Measurements from ENCODE around the gene MOB3B.

MOB3B gene

DNA sequence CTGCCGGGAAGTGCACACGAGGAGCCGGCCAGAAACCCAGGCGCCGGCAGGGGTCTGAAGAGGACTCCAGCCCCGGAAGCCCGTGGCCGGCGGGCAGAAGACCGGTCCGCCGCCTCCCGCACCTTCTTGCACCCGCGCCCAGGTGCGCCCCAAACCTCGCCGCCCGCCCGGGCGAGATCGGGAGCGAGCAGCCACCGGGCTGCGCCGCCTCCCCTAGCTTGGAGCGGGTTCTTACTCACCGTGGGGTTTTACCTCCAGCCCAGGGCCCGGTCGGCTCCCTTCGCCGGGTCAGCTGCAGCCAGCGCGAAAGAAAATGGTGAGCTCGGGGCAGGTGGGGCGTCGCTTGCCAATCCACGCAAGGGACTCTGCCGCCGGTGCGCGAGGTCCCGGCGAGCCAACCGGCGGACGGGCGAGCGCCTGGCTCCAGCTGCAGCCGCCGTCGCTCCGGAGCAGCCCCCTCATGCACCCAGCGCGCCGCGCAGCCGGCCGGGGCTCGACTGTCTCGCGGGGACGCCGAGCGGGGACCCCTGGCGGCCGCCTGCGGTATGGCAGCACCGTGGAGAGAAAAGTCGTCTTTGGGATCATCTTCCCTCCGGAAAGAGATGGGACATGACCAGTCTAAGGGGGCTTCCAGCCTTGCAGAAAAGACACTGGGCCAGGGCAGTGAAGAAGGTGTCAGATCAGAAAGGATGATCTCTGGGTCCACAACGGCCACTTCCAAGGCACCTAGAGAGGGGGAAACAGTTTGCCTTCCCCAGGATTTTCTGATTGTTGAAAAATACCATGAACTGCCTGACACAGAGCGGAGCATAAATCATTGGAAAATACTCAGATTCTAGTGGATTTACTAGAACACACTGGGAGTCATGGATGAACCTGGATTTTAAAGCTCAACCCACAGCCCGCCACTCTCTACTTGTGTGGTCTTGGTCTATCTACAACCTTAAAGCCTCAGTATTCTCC is at the start of gene MOB3B:
TSS of gene MOB3B (minus strand) at position 499 of the 963 bp plus-strand sequence. CDS start 74,264 bp downstream, outside the sequence.
- peak; percentile 81 to 84 for DNase-seq

DNA sequence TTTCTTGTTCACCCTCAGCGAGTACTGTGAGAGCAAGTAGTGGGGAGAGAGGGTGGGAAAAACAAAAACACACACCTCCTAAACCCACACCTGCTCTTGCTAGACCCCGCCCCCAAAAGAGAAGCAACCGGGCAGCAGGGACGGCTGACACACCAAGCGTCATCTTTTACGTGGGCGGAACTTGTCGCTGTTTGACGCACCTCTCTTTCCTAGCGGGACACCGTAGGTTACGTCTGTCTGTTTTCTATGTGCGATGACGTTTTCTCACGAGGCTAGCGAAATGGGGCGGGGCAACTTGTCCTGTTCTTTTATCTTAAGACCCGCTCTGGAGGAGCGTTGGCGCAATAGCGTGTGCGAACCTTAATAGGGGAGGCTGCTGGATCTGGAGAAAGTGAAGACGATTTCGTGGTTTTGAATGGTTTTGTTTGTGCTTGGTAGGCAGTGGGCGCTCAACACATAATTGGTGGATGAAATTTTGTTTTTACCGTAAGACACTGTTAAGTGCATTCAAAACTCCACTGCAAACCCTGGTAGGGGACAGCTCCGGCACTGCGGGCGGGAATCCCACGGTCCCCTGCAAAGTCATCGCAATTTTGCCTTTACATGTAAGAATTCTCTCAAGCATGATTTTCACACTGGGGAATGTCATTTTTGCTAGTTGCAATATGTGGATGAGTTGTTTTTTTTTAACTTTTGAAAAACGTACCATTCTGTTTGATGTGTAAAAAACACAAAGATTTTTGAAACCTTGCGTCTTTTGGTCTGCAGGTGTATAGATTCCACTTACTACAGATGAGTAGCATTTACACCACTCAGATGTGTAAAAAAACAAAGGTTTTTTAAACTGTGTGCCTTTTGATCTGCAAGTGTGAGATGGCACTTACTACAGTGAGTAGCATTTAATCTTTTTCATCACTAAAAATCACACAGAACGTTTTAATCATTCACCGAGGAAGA is 44.3 kb upstream of the MOB3B start:
- peak; percentile 90 to 95 for DNase-seq

DNA sequence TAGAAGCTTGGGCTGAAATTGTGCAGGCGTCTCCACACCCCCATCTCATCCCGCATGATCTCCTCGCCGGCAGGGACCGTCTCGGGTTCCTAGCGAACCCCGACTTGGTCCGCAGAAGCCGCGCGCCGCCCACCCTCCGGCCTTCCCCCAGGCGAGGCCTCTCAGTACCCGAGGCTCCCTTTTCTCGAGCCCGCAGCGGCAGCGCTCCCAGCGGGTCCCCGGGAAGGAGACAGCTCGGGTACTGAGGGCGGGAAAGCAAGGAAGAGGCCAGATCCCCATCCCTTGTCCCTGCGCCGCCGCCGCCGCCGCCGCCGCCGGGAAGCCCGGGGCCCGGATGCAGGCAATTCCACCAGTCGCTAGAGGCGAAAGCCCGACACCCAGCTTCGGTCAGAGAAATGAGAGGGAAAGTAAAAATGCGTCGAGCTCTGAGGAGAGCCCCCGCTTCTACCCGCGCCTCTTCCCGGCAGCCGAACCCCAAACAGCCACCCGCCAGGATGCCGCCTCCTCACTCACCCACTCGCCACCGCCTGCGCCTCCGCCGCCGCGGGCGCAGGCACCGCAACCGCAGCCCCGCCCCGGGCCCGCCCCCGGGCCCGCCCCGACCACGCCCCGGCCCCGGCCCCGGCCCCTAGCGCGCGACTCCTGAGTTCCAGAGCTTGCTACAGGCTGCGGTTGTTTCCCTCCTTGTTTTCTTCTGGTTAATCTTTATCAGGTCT is 43.5 kb upstream of the MOB3B start, which contains the start of gene C9orf72:
TSS of gene C9orf72 (minus strand) at position 564 of the 716 bp plus-strand sequence. CDS start 6,361 bp downstream, outside the sequence.
- DNase-seq: peak; percentile 83 to 84

DNA sequence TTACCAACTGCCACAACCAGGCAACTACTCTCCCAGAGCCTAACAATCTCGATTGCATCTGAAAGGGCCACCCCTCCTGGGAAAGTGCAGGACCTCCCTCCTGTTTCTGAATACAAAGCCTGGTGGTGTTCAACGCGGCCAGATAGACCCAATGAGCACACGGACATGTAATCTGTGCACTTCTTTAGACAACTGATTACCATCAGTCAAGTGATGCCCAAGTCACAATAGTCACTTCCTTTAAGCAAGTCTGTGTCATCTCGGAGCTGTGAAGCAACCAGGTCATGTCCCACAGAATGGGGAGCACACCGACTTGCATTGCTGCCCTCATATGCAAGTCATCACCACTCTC is 42.9 kb upstream of the MOB3B start:
- DNase-seq: no peak

DNA sequence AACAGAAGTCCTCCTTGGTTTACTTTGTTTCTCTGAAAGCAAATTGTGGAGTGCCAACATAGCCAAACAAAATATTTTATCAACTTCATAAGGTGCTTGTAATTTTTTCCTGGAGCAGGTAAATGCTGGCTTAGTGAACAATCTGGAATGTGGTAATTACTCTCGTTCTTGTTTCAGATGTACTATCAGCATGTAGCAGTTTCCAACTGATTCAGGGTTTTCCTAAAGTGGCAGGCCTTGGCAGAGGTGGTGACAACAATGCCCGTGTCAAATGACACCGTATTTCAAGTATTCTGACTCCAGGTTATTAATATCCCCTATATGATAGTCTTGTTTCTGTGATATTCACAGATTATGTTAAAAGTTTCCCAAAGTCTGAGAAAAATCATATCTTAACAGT is 42.4 kb upstream of the MOB3B start:
- no peak for DNase-seq

DNA sequence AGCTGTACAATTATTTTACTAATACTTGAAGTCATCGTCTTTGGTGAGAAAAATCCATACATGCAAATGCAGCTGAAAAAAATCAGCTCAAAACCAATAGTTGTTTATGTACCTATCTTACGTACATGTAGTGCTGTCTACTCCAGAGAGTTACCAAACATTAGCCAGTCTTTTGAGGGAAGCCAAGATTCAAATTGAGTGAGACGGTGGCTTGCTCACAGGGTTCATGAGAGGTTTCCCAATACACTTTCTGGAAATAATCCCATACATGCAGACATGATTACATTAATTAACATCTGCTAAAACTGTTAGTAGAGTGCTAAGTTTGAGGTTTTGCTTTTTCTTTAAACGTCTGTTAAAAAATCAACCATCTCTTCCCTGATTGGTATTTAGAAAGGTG is 41.4 kb upstream of the MOB3B start:
- no peak for DNase-seq

DNA sequence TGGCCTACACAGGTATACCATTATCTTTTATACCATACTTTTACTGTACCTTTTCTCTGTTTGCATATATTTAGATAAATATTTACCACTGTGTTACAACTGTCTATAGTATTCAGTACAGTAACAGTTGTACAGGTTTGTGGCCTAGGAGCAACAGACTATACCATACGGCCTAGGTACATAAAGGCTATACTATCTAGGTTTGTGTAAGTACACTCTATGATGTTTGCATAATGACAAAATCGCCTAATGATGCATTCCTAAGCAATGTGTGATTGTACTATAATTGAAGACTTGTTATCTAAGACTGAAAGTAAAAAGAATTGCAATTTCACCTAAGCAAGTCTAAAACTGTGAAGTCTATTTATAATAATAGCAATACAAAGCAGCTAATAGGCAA is 39.8 kb upstream of the MOB3B start:
- no peak for DNase-seq

DNA sequence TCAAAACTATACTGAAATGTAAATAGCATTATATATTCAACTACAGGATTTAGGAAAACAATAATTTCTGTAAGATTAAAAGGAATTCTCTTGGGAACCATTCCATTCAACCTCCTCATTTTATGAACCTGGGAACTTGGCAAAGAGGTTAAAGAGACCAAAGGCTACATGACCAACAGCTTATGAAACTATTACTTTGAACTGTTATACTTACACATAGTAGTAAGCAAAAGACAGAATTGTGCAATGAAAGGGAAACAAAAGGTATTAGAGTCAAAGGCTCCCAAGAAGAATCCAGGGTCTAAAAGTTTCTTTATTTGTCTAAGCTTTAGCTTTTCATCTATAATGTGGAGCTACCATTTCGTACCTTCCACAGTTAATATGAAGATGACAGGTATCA is 36.5 kb upstream of the MOB3B start:
- DNase-seq: no peak

DNA sequence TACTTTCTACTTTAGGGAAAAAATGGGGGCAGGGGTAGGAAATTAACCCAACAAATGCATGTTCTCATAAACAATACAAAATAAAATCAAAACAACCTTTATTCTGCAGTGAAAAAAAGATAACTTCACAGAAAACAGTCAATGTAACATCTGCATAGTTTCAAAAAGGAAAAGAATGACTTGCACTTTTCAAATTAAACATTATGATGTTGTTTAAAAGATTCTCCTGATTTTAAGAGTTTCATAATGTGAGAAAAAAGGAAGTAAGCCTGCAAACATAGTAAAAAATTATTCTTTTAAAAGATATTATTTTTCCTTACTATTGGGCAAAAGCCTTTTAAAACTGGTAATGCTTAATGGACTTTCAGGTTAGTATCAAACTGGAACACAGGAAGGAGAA is 36.1 kb upstream of the MOB3B start:
- DNase-seq: no peak

DNA sequence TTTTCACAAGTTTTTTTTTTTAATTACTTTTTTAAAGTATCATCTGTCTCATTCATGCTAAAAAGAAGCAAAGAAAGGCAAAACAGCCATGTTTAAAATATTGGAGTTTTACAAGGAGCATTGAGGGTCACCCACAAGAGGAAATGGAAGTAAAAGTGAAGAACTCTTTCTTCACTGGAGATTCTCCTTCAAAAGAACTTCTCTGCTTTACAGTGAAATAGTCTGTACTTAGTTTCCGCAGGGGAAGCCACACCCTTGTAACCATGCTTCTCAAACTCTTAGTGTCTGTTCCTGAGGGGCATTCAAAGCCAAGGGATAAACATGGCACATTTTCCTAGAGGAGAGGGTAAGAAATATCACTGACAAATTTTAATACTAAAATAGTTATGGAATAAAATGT is 35.1 kb upstream of the MOB3B start:
- DNase-seq: no peak

DNA sequence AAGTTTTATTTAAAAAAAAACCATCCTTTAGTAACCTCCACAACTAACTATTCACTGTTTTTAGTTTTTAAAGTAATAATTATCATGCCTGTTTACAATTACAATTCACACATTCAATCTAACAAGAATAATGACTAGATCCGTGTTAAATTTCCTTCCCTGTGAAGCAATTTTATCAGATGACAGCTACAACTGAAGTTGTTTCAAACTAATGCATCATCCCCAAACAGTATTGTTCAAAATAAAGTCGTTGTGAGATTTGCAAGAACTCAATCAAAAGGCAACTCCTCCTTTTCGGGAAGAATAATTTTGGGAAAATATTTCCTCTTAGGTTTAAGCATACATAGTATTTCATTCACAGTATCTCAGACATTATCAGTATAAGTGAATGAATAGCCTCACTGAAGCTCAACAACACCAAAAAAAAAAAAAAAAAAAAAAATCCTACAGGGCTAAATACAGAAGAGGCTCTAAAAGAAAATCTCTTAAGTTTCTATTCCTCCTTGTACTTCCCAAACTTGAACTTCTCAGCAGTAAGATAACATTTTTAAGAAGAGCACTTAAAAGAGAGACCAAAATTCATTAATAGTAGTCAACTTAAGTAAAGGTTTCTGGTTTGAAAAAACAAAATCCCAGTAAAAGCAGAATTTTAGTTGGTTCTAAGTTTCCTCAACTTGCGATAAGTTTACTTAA is 34.3 kb upstream of the MOB3B start:
- no peak for DNase-seq

DNA sequence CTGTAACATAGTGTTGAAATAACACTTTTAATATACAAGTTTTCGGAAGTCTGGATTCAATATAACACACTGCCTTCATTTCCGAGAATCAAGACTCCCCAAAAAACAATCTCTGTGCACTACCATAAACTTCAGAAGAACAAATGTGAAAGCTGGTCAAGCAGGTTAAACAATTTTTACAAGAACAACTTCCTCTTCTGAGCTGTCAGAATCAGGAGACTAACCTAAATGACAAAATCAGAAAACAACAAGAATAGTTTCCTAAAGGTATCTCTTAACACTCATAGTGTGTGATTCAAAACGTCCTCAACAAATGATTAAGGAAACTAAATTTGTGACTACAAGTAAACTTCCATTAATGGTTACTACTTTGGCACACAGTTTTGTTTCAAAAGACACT is 32.1 kb upstream of the MOB3B start:
- no peak for DNase-seq

DNA sequence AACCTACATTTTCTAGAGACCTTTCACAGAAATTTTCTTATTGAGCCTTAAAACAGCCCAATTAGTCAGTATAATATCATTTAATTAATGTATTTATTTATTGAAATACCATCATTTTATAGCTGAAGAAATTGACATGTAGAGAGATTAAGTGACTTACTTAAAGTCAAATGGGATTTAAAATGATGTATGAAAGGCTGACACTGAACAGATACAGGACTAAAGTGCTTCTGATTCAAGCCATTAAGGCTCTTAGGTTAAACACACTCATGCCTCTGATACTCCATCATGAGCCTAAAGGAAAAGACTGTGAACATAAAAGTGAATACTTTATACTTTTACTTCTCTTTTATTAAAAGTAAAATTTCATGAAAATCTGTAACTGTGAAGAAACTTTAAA is 30.8 kb upstream of the MOB3B start:
- DNase-seq: no peak

DNA sequence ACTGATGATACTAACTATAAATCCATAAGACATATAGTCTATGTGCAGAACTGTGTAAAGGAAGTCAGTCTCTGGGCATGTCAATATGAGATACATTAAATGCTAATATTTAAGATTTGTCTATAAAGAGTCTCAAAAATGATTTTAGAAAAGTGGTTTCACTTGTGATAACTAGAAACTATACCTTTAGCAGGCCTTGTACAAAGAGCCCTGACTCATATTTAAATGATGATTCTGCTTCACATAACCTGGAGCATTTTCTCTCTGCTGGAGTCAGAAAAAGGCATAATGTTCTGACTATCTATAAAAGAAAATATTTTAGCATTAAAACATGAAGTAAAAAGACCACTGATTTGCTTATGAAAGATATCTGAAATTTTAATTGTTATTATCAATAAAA is 28.7 kb upstream of the MOB3B start:
- no peak for DNase-seq

DNA sequence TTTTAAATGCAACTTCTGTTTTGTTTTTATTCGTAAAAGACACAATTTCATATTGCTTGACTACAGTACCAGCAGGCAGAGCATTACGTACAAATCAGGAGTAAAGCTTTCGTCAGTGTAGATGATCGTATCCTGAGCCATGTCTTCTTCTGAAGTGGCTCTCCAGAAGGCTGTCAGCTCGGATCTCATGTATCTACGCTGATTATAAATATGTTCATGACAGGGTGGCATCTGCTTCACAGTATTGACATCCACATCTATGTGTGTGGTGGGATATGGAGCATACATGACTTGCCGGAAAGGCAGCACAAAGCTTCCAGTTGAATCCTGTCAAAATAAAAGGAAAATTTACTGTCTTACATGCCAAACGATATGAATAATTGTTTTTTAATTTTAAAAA is 26.9 kb upstream of the MOB3B start:
- DNase-seq: no peak

DNA sequence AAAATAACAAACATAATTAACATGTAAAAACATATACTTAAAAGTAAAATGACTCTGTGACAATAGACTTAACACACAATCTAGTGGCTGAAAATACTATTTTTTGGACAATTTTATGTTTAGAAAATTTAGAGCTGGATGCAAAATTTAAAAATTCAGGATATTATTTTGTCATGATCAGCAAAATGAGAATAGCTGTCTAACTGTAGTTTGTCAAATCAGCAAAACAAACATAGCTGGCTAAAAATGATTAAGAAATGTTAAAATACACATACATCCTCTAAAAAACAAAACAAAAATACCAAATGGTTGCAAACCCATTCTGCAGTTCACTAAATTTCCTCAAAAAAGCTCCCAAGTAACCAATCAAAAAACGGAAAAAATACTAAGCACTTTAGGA is 25.1 kb upstream of the MOB3B start:
- DNase-seq: no peak

DNA sequence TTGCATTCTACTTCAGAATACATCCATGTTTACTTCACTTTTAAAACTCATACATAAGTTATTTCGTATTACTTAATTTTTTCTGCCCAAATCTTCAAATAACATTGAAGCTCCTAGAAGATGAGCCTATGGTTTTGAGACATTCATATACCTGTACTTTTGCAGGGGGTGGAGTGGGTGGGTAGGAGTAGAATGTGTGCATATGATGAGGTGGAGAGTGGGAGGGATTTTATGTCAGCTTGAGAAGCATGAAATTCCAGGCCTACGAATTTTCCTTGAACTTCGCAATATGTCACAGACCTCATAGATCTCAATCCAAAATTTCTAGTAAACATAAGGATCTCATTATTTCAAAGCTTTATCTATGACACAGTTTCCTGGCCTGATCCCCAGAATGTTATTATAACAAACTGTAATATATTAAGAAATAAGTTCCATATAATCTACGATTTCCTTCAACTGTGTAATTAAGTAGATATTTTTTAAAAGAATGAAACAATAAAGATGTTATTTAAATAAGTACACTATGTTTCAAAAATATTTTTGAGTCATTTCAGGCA is 19.7 kb upstream of the MOB3B start:
- no peak for DNase-seq

DNA sequence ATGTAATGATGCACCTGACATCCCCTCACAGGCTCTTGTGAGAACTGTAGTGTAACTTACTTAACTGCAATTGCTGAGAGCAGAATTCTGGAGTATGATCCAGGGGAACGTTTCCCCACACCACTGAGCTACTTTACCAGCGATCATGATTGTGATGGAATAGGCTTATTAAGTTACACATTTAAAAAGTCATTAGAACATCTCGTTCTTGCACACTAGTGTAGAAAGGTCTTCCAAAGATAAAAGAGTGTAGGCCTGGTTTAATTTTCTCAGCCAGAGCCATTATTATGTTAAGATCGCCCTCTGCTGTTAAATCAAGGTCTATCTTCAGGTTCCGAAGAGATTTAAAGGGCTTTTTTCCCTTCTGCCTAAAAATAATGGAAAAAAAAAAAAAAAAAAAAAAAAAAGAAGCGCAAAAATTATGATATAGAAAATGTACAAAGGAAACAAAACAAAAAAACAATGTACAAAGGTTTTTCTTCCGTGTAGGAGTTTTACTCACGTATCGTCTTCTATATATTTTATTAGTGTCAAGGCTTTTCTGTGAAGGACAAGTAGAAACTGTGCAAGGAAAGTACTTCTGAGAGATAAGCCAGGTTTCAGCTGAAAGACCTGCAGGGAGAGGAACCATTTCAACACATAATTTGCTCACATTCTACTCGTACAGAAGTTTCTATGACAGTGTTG is 18.6 kb upstream of the MOB3B start:
- DNase-seq: no peak

DNA sequence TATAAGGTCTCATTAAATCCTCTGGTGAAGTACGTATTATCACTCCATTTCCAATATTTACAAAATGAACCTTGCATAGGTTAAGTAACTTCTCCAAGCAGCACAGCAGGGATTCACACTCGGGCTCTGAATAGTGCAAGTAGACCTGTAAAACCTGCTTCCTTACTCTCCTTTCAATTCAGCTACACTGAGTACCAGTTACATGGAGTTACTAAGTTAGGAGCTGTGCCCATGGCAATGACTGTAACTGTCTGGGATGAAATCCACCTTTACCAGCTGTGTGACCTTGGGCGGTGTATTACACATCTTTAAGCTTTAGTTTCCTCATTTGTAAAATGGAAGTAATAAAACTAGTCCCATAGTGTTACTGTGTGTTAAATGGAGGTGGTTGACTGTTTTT is 15.9 kb upstream of the MOB3B start:
- DNase-seq: no peak

DNA sequence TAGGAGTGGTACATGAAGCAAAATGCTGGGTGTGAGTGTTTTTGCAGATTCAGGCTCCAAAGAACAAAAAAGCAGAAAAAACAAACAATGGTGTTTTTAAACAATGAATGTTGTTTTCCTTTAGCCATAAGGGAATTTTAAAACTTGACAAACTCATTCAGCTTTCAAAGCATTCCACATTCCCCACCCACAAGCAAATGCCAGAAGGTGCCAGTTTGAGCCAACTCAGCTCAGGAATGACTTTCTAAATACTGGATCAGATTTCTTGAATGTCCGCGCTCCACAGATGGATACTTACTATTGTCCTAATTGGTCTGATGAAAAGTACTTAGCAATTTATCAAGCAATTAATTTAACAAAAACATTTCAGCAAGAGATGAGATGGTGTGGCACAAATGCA is 12.9 kb upstream of the MOB3B start:
- no peak for DNase-seq

DNA sequence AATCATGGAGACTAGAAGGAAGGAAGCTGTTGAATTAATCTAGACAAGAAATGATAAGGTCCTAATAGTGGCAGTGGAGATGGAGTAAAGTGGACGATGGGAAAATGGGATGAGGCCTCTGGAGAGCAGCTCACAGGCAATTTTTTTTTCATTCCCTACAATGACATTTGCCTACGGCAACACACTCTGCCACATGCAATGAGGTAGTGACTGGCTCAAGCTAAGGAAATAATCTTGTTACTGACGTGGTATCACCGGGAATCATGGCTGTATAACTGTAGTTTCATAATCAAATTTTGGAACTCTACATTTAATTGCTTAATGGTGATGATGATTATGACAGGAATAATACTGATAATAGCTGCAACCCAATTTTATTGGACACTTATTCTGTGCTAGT is 12.1 kb upstream of the MOB3B start:
- no peak for DNase-seq
